Hippocampal formation (tissue), 2 donors: Measurements from ENCODE around the gene PRICKLE3.
"Not testable (repeated sequence)": the region's sequence is repeated elsewhere in the genome, so short reads cannot be mapped to it uniquely, and the experiment has no call there.

Experiments
- DNase-seq, 2 donors: peaks; one replicate each; lab custom pipeline; 2025; lab: John Stamatoyannopoulos, UW

Gene PRICKLE3

DNA sequence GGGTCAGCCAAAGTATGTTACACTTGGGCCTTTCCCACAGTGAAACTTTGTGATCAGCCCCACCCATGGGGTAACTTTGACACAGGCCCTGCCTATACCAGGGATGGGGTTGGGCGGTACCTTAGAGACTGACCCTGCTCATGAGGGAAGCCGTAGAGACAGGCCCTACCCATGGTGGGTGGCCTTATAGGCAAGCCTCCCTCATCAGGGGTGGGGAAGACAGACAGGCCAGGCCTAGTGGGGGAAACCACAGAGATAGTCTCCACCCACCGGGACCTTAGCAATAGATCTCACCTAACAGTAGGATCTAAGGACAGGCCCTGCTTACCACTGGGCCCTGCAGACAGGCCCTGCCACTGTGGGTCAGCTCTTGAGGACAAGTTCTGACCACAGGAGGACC lies 7.6 kb downstream of the PRICKLE3 start:
- DNase-seq: no peak

GRCh38 chrX:49177873-49178480 lies 8.2 kb downstream of the PRICKLE3 start:
- DNase-seq: no peak

DNA sequence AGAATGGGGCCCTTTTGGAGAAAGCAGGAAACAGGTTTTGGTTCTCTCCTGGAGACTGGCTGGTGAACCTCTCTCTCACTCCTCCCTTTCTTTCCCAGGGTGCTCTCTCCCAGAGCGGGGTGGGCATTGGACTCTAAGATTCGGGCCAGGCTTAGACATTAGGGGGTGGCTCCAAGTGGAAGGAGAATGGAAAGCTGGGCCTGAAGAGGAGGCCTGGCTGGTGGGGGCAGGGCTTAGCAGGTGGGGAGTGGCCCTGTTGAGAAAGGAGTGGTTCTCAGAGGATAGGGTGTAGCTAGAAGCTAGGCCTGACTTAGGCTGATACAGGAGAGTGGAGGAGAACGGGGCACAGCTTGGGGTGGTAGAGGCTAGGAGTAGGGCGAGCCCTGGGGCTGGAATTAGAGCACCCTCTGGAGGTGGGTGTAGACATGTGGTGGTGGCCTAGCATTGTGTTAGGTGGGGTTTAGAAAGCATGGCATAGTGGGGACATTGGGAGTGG lies 8.8 kb downstream of the PRICKLE3 start:
- DNase-seq: no peak

- DNase-seq: no peak
These were observed 9.5 kb downstream of the PRICKLE3 start for GRCh38 chrX:49176421-49177326.

GRCh38 chrX:49175435-49176274 lies 10.5 kb downstream of the PRICKLE3 start:
- no peak for DNase-seq

DNA sequence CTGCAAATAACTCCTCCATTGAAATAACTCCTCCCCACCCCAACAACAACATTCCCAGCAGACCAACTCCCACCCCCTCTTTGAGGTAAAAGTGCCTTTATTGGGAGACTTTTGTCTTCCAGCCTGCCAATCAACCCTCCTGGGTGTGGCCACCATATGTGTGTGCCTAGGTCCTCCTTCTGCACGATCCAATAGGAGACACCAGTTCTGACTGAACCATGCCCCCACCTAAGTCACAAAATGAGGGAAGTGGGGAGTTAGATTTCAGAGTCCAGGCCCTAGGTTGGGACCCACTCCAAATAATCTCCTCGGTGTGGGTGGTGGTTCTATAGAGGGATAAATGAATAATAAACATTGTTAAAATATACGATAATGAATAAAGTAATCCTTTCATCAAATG lies 11.4 kb downstream of the PRICKLE3 start:
- no peak for DNase-seq

DNA sequence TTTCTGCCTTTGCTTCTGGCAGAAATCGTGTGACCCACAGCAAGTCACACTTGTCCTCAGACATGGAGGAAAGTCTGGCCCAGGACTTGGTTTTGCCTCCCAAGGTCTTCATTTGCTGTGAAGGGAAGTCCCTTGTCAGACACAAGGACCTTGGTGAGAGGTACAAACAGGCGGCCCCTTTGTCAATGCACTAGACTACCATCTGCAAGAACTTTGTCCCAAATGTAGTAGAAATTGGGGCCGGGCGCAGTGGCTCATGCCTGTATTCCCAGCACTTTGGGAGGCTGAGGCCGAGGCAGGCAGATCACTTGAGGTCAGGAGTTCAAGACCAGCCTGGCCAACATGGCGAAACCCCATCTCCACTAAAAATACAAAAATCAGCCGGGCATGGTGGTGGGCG lies 12.6 kb downstream of the PRICKLE3 start:
- not testable (repeated sequence) for DNase-seq

DNA sequence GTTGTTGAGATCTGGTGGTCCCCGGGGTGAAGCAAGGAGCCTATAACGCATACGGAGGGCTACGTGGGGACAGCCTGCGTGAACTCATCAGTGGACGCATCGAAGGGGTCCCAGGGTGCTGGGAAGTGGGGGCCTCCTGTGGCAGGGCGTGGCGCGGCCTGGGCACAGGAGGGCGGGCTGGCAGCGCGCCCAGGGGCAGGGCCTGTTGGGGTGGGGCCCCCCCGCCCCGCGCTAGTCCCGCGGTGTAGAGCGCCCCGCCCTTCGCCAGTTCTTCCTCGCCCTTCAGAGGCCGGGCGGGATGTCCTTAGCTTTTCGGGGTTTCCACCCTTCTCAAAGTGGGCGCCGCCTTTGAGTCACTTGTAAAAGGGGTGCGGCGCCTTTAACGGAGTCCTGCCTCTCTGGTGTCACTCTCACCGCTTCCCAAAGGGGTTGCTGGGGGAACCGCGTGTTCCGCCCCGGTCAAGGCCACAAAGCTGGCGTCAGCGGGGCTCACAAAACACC lies 13.8 kb downstream of the PRICKLE3 start:
- no peak for DNase-seq

- DNase-seq: no peak
These were observed 14.4 kb downstream of the PRICKLE3 start, which contains the start of gene PLP2 for GRCh38 chrX:49171752-49172279. Gene PLP2 (plus strand): TSS chrX:49171898. CDS start chrX:49172001, 103 bp downstream.

DNA sequence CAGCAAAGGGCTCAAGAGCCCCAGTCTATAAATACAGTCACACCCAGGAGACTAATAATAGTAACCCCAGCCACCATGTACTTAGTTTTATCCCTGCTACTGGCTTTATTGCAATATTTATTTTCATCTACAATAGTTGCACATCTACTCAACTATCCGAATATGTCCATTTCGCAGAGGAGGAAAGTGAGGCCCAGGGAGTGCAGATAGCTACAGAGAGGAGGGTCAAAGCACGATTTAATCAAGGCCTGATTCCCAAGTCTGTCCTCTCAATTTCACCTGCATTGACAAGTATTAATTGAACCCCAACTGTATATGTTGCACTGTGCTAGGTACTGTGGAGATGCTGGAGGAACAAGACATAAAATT lies 18.4 kb downstream of the PRICKLE3 start:
- no peak for DNase-seq

DNA sequence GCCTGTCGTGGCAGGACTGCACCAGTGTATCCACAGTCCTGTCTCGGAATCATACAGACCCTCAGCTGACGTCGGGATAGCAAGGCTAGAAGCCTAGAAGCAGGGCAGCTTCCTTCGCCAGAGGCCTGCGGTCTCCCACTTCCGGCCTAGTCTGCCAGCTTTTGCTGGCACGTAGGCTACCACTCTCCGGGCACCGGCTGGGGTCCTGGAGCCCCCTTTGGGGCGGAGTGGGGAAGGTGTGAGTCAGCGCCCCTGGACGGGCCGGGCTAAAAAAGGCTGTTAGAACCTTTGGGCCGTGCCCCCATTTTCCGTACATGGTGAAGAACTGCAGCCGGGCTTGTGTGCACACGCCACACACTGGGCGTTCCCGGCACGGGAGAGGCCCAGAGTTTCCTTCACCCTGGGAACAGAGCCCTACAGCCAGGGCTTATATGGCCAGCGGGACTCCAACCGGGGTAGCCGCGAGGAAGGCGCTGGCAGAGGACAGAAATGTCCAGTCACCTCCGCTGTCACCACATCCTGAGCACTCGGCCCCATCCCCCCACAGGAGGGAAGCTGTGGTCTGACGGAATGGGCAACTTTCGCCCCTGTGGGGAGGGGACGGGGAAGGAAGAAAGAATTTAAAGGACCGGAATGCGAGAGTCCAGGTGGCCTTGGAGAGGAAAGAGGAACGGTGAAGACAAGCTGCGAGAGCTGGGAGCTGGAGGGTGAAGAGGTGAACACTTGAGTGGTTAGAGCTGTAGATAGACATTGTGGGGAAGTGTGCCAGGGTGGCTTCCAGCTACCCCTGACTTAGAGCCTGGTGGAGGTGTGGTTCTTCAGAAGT lies 19.0 kb downstream of the PRICKLE3 start:
- DNase-seq: peak in 1 of 2 donors; percentile 16

DNA sequence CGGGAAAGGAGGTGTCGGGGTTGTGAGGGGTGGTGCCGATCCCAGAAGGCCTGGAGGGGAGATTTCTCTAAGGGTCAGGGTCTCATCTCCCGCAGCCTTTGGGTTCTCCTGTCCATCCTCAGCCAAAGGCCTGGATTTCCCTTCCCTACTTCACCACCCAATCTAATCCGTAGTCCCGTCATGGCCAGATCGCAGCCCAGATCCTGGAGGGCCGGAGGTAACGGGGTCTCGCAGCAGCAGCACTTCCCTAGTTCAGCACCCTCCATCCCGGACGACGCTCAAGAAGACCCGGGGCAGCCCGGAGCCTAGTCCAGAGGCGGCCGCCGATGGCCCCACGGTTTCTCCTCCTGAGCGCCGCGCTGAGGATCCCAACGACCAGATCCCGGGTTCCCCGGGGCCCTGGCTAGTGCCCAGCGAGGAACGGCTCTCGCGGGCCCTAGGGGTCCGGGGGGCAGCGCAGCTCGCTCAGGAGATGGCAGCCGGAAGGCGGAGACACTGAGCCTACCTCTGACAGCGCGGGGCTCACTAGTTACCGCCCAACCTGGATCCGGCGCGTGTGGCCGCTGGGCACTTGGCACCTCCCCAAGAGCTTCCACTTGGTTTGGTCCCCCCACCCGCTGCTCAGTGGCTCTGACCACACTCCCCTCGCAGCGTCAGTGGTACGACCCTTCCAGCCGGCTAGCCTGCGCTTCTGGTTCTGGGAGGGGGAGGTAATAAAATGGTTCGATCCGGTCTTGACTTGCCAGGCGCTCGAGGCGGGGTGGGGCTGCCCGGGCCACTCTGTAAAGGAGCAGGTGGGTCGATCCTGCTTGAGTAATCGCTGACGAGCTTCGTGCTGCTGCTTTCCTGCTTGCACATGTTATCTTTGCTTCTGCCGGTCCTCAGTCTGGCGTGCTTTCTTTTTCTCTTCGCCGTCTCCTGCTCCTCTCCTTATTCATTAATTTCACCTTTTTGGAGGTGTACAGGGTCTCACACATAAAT lies 20.0 kb downstream of the PRICKLE3 start:
- peak in 1 of 2 donors; percentile 52 for DNase-seq

GRCh38 chrX:49164589-49165360 lies 21.4 kb downstream of the PRICKLE3 start:
- DNase-seq: no peak

DNA sequence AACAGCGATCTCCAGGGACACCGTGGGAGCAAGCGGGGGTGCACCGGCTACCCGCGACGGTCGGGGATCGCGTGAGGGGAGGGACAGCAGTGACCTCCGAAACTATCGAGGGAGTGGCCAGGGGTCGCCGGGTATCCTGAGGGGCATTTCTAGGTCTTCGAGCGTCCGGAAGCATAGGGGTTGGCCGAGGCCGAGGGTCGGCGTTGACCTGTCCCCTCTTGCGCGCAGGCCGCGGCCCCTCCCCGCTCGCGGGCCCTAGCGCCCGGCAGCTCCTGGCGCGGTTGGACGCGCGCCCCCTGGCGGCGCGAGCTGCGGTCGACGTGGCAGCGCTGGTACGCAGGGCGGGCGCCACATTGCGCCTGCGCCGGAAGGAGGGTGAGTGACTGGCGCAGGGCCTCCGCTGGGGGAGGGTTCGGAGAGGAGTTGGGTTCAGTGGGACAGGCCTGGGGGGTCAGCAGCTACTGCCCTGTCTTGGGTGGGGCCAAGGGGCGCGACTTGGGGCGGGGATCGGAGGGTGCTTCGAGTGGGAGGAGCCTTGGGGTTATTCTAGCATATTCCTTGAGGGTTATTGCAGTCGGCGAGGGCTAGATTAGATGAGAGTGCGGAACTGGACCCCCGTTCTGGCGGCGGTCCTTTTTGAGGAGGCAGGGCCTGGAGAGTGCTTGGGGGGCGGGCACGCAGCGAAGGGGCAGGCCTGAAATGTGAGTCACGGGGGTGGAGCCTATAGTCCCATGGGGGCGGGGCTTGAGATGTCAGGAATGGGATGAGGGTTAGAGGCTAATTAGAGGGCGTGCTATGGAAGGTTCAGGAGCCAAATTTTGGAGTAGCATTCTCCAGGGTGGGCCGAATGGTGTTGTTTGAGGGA lies 22.4 kb downstream of the PRICKLE3 start:
- DNase-seq: peak; percentile 75 to 85

DNA sequence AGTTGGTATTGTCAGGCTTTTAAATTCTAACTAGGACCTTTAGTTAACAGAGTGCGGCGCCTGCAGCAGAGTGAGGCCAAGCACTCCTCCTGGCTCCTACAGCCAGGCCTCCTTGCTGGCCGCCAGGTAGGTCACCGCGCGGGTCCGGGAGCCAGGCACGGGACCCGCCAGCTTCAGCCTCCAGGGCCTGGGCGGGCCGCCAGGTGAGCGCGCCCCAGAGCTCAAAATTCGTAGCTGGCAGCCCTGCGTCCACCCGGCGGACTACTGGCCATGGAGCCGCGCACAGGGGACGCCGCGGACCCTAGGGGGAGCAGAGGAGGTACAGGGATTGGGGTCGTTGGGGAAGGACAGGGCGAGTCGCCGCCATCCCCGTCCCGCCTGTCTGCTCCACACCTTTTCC lies 23.6 kb downstream of the PRICKLE3 start, which contains the start of gene MAGIX:
Gene MAGIX, plus strand, starts transcription at position 139 of the 400 bp plus-strand sequence. Its CDS starts 132 bp downstream, at position 271.
- no peak for DNase-seq

DNA sequence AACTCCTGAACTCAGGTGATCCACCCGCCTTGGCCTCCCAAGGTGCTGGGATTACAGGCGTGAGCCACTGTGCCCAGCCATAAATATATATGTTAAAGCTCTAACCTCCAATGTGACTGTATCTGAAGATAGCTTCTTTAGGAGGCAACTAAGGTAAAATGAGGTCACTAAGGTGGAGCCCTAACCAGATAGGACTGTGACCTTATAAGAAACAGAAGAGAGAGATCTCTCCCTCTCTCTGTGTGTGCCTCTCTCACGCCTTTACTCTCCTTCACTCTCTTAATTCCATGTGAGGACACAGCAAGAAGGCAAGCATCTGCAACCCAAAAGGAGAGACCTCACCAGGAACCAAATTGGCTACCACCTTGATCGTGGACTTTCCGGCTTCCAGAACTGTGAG lies 24.5 kb downstream of the PRICKLE3 start:
- no peak for DNase-seq

GRCh38 chrX:49160908-49161307 lies 25.3 kb downstream of the PRICKLE3 start:
- no peak for DNase-seq

DNA sequence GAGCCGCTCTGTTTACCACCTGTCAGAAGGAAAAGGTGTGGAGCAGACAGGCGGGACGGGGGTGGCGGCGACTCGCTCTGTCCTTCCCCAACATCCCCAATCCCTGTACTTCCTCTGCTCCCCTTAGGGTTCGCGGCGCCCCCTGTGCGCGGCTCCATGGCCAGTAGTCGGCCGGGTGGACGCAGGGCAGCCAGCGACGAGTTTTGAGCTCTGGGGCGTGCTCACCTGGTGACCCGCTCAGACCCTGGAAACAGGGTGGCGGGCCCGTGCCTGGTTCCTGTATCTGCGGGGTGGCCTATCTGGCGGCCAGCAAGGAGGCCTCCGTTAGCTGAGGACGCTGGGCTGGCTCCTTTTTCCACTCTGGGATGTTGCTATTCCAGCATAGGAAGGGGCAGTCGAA lies 29.0 kb downstream of the PRICKLE3 start:
- no peak for DNase-seq
